Right renal cortex interstitium (tissue), 3 donors: ENCODE measurements around the gene ATG7. TPM values are rescaled to one million over a fixed set of nuclear protein-coding genes. Genes with fewer than 3 reads are reported as not detected.

Experiments used
- DNase-seq, 3 donors: peaks; one replicate each; pipeline ENCODE4 v3.0.0-alpha.2; 2013; ENCODE audit warnings: low read depth in 3 of 3, low spot score in 2 of 3
- polyA plus RNA-seq, 3 donors: library from polyadenylated mRNA; unstranded; fragments of 120-200 nt; gene quantifications; one replicate each; pipeline ENCODE4 v1.2.1, GENCODE V29; 2013; ENCODE audit not compliant: insufficient read length in 3 of 3

ATG7 gene
- polyA plus RNA-seq, 3 donors = 26.9 to 27.3 (median 27.1) TPM

DNA sequence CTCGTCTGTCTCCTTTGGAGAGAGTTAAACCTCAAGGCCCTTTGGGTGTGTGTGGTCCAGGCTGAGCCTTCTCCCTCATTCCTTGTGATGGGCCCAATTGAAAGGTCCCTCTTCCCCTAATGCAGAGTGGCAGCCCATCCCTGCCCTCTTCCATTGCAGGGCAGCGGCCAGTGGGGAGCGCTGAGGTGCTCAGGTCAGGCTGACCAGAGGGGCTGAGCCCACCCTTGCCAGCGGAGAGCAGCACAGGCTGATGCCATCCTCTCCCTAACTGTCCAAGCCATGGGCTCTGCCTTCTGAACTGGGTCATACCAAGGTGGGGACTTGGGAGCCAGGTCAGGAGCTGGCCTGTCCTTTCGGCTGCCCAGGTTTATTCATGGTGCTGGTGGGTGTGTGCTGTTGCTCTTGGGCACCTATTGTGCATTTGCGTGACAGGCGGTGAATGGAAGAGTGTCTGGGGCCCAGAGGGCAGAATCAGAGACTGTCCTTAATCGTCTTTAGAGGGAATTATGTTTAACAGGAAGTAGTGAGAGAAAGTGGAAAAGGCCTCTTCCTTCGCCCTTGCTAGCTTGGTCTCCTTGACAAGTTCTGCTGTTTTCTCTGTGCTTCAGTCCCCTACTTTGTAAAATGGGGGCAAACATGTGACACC is 274.6 kb downstream of the ATG7 start:
- DNase-seq = no peak

DNA sequence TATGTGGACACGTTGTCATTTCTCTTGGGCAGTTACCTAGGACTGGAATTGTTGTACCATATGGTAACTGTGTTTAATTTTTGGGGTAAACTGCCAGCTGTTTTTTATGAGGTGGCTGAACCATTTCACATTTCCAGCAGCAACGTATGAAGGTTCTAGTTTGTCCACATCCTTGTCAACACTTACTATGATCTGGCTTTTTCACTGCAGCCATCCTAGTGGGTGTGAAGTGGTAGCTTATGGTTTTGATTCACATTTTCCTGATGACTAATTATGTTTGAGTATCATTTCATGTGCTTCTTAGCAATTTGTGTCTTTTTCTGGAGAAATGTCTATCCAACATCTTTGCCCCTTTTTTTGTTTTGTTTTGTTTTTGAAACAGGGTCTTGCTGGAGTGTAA is 275.3 kb downstream of the ATG7 start:
- DNase-seq = no peak

GRCh38 chr3:11548721-11549131 is 276.5 kb downstream of the ATG7 start:
- DNase-seq = no peak

GRCh38 chr3:11549580-11550140 is 277.5 kb downstream of the ATG7 start:
- no peak for DNase-seq

DNA sequence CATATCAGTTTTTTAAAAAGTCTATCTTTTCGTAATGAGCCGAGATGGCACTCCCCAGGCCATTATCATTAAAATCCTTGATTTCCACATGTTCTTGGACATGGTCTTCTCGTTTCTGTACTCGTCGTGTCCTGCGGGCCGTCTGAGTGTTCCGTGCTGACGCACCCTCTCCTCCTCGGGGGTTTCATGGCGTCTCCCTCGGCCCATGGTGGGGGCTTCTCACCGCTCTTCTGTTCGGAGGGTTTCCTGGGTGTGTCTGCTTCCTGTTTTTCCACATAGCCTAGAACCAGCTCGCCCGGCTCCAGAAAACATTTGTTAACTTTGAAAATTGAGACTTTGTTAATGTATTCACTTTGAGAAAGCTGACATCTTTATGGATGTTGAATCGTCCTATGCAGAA is 278.8 kb downstream of the ATG7 start:
- DNase-seq = no peak

DNA sequence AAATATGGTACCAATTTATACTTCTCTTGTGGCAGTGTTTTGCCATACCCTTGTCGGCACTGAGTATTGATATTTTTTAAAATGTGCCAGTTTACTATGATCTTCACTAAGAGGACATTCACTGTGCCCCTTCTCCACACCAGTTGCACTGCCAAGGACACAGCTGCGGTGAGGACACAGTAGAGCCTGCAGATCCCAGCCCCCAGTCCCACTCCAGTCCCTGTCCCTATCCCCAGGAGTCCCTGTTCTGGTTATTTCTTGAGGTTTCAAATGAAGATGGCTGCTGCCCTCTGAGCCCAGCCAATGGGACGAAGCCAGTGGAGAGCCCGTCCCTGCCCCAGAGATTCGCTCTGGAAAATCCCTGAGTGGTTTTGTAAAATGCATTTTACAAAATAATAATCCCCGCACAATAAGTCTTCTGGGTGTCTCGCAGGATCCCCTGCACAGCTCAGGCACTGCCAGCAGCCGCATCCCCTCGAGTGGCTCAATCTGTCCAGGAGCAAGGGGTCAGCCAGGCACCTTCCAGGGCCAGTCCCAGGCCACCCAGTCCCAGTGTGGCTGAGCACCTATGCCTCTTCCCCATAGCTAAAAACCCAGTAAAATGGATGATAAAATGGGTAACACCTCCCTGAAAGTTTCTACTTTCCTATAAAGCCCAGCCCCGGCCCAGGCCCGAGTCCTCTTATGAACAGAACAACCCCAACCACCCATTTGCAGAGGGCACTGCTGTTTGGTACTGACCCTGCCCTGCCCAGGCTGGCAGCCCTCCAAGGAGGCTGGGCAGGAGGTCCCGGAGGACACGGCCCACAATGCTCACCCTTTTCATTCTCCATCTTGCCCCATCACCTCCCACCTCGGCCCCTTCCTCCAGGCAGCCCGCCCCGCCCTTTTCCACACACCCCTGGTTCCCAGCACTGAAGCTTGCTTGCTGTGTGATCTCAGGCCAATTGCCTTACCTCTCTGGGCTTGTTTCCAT is 280.4 kb downstream of the ATG7 start:
- no peak for DNase-seq

GRCh38 chr3:11553436-11554235 is 281.4 kb downstream of the ATG7 start:
- DNase-seq = no peak

DNA sequence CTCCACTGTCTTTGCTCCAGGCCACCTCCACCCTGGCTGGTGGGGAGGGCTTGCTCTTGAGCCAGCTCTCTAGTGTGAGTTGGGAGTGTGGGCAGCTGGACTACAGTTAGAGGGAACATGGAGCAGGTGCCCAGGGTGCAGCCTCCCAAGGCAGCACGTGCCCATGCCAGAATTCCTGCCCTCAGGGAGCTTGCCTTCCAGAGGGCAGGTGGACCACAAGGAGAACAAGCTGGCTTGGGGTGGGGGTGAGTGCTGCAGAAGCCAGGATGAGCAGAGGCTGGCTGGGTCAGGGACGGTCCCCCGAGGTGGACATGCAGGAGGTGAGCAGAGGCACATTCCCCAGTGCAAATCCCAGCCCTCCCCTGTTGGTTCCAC is 282.0 kb downstream of the ATG7 start:
- DNase-seq = no peak

DNA sequence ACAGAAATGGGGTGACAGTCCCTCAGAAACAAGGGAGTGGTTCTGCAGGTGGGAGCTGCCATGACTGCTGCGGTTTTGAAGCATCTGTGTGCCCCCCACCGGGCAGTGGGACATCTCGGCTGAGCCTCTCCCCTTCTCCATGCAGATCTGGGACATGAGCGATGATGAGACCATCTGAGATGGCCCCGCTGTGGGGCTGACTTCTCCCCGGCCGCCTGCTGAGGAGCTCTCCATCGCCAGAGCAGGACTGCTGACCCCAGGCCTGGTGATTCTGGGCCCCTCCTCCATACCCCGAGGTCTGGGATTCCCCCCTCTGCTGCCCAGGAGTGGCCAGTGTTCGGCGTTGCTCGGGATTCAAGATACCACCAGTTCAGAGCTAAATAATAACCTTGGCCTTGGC is 282.5 kb downstream of the ATG7 start:
- no peak for DNase-seq

GRCh38 chr3:11555211-11555782 is 283.1 kb downstream of the ATG7 start:
- DNase-seq = no peak

- no peak for DNase-seq
Observed at GRCh38 chr3:11555881-11556633, 283.9 kb downstream of the ATG7 start.

- DNase-seq = no peak
Observed at GRCh38 chr3:11556851-11557644, 284.9 kb downstream of the ATG7 start.

GRCh38 chr3:11558002-11558401 is 285.8 kb downstream of the ATG7 start:
- DNase-seq = no peak

DNA sequence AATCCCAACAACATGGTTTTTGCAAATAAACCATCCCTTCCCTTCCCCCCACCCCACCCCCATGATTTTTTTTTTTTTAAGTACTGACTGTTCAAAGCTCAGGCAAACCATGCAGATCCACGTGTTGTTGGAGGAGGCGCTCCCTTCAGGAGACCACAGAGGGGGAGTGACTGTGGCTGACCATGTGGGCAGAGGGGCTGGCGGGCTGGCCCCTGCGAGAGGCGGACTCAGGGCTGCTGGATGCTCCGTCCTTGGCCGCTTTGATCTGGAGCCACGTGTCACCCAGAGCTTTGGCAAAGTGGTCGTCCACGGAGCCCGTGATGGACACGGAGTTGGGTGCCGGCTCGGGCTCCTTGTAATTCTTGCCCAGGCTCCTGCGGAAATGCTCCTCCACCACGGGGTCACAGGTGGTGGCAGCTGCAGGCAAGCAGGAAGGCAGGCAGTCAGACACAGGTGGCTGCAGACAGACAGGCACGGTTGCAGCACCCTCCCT is 286.3 kb downstream of the ATG7 start:
- DNase-seq = no peak

- no peak for DNase-seq
Observed at GRCh38 chr3:11558918-11559815, 287.0 kb downstream of the ATG7 start.

DNA sequence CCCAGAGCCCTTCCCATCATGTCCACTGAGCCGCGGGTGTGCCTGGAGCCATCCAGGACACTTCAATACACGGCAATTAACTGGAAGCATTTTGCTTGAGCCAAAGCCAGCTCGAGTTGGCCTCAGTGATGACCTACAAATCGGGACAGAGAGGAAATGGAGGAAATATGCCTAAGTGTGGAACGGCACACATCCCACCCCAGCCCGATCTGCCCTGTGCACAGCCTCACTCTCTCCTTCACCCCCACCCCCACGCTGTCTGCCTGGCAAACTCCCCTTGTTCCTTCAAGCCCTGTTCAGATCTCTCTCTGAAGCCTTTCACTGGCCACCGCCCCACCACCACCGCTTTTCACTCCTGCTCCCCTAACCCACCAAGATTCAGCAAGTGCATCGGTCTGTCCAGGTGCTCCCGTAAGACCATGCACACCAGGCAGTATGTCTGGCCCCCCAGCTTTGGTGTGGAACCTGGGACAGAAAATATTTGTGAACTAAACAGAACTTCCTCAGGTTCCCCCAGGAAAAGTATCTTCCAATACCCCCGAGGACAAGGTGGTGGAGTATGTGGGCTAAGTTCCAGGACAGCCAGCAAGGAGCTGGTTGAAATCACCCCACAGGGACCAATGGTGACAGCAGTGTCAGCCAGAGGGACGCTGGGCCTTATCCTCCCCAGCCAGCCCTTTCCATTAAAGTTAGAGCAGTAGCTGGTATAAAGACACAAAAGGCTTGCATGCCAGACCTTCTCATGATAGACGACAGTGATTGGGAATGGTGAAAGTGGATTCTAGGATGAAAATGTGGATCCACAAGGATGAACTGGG is 287.8 kb downstream of the ATG7 start:
- DNase-seq = no peak

GRCh38 chr3:11560746-11561145 is 288.5 kb downstream of the ATG7 start:
- no peak for DNase-seq
